ENCODE results near the gene BCKDK.

GRCh38 chr16:31135535-31136286 lies 27.5 kb downstream of the BCKDK start, which contains the start of gene PRSS8:
- TF ChIP-seq, protein P1, sequence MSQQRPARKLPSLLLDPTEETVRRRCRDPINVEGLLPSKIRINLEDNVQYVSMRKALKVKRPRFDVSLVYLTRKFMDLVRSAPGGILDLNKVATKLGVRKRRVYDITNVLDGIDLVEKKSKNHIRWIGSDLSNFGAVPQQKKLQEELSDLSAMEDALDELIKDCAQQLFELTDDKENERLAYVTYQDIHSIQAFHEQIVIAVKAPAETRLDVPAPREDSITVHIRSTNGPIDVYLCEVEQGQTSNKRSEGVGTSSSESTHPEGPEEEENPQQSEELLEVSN (IDR thresholded peaks at IDR 0.05), result no peak
- TF ChIP-seq PHF8 (conservative IDR thresholded peaks at IDR 0.05; ENCODE audit: low read depth, low read length) (no peak), BRCA1 (IDR thresholded peaks at IDR 0.05; ENCODE audit: low read depth, low read length) (no peak), CHD2 (IDR thresholded peaks at IDR 0.05; ENCODE audit: low read length) (no peak), CBX8 (IDR thresholded peaks at IDR 0.05; ENCODE audit: borderline replicate concordance, low read depth, low read length) (no peak), EP300 (IDR thresholded peaks at IDR 0.05; ENCODE audit: borderline replicate concordance in 1 of 2, low read depth in 2 of 2, low read length in 2 of 2) (no peak)
- TF ChIP-seq, protein P2, sequence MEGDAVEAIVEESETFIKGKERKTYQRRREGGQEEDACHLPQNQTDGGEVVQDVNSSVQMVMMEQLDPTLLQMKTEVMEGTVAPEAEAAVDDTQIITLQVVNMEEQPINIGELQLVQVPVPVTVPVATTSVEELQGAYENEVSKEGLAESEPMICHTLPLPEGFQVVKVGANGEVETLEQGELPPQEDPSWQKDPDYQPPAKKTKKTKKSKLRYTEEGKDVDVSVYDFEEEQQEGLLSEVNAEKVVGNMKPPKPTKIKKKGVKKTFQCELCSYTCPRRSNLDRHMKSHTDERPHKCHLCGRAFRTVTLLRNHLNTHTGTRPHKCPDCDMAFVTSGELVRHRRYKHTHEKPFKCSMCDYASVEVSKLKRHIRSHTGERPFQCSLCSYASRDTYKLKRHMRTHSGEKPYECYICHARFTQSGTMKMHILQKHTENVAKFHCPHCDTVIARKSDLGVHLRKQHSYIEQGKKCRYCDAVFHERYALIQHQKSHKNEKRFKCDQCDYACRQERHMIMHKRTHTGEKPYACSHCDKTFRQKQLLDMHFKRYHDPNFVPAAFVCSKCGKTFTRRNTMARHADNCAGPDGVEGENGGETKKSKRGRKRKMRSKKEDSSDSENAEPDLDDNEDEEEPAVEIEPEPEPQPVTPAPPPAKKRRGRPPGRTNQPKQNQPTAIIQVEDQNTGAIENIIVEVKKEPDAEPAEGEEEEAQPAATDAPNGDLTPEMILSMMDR (IDR thresholded peaks at IDR 0.05; ENCODE audit: control extremely low read depth in 1 of 3, insufficient read depth in 1 of 3, low read depth in 1 of 3, low read length in 3 of 3), result no peak
